WI38 (cell line): Measurements from ENCODE around the gene COL12A1.

Source experiments
- H3K4me3 ChIP-seq: 2 replicates; pipeline ENCODE4 v1.5.1; 2011; ENCODE audit warnings: low read depth, mild to moderate bottlenecking, control low read depth, low read length
- CTCF ChIP-seq: IDR thresholded peaks from 2 replicates; pipeline ENCODE4 v1.5.1; 2012; ENCODE audit warnings: low read depth, mild to moderate bottlenecking, control low read depth, low read length

COL12A1 gene

DNA sequence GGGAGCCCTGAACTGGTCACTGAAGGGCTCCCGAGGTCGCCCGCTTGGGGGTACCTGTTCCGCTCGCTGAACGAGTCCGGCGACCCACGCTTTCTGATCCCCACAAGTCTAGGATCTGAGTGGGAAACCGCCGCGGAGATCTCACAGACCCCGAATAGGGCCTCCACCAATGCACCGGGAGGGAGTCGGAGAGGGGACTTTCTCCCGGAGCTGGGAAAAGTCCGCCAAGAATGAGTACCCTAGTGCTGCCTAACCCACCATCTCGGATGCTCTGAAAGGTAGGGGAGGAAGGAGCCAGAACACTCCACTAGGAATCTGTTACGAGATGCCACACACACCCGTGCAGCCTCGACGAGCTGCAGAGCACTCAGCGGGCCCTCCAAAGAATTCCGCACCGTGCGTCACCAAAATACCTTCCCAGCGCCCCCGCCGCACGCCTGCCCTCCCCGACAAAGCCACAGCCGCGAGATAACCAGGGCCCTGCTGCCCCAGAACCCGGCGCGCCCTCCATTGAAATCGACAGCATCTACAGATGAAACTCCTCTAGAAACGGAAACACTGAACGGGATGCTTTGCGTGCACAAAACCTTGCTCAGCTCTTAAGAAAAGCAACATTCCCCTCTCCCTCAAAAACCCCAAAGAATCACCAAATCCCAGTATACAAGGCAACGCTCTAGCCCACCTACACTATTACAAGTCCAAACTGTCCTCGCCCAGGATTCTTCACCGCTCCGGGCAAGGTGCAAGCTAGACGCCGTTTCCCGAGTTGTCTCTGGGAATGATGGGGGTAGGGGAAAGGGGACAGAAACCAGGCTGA lies 686 bp downstream of the COL12A1 start:
- H3K4me3 ChIP-seq = peak overlapping the region; percentile 84
- TF ChIP-seq CTCF = no peak

- peak overlapping the region; percentile 84 for H3K4me3 ChIP-seq
- peak; percentile 65 for TF ChIP-seq CTCF
Measured at GRCh38 chr6:75204217-75204958, 1.5 kb downstream of the COL12A1 start.

DNA sequence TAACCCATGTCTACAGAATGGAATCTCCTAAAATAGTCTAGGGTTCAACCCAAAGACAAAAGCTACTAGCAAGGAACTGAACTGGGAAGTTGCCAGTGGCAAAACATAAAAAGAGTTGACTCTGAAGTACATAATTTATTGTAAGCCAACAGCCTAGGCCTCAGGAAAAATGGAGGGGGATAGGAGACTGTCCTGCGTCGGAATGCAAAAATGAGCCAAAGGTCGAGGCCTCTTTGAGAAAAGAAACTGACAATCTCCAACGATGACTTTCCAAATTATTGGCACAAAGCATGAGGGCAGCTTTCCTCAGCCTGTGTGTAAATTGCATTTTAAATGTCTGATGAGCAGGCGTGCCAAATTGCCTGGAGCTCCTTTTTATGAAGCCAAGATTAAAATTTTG lies 2.1 kb downstream of the COL12A1 start:
- H3K4me3 ChIP-seq = peak overlapping the region; percentile 84
- TF ChIP-seq CTCF = no peak

DNA sequence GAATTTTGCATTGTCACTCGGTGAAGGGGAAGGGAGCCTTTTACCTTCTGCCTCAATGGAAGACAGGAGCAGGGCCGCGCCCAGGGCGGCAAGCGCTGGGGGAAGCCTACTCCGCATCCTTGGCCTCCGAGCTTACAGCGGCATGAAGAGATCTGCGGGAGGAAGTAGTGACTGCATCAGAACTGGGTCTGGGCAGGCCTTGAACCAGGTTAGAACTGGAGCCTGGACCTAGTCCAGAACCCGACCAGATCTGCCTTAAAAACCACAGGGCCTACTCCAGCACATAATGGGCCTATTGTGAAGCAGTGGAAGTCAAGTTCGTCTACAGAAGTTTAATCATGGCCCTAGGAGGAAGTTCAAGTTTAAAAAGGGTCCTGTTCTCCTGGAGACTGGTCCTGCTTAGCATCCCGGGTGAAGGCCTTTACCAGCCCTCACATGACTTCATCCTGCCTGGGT lies 3.1 kb downstream of the COL12A1 start:
- TF ChIP-seq CTCF = no peak
- peak overlapping the region; percentile 84 for H3K4me3 ChIP-seq

DNA sequence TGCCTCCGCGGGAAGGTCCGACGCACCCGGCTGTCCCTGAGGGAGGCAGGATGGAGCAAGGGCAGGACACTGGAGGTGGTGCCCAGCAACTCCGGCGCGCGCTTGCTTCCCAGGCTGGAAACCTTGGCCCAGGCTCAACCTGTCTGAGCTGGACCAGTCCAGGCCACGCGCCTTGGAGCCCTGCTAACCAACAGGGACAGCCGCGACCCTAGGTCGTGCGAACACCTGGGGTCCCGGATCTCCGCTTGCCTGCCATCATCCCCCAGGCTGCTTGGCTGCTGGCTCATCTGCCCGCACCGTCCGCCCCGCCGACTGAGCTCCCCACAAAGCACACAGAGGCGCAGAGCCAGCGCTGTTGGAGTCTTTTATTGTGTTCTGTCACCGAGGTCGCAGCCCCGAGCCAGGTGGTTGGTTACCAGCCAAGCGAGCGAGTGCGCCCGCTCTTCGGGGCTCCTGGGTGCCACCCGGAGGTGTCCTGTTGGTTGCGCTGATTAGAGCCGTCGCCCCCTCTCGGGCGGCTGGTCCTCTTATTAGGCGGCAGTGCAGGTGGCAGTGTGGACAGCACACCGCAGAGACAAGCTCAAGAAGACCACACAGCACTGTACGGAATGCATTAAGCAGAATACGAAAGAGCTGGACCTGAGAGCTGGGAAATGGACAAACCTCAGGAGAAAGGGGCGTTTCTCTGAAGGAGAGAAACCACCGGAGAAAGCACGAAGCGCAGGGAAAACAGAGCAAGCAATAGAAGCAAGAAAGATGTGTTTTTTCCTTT lies 3.8 kb downstream of the COL12A1 start:
- no peak for TF ChIP-seq CTCF
- peak overlapping the region; percentile 84 for H3K4me3 ChIP-seq

- TF ChIP-seq CTCF = no peak
- no peak overlapping the region for H3K4me3 ChIP-seq
Measured at GRCh38 chr6:75201021-75201420, 4.8 kb downstream of the COL12A1 start.
